Muscle of leg (tissue), 11 donors: ENCODE results near the gene TSPAN13. TPM values are rescaled to one million over a fixed set of nuclear protein-coding genes. Genes with fewer than 3 reads are reported as not detected.
"Not testable (repeated sequence)": the region's sequence is repeated elsewhere in the genome, so short reads cannot be mapped to it uniquely, and the experiment has no call there.

Experiments used
- DNase-seq: peaks from one replicate; pipeline ENCODE4 v3.0.0; 2013
- H3K27ac ChIP-seq: one replicate; pipeline ENCODE4 v1.5.1; 2013; ENCODE audit warnings: mild to moderate bottlenecking, low read length, control low read depth
- H3K27me3 ChIP-seq: one replicate; pipeline ENCODE4 v1.6.1; 2013; ENCODE audit warnings: low read length; ENCODE audit not compliant: control insufficient read depth, insufficient read depth
- H3K36me3 ChIP-seq: one replicate; pipeline ENCODE4 v1.6.1; 2013; ENCODE audit warnings: low read length; ENCODE audit not compliant: control insufficient read depth, insufficient read depth
- H3K4me1 ChIP-seq: one replicate; pipeline ENCODE4 v1.6.1; 2013; ENCODE audit warnings: low read length; ENCODE audit not compliant: control insufficient read depth, insufficient read depth
- H3K4me3 ChIP-seq: one replicate; pipeline ENCODE4 v1.5.1; 2013; ENCODE audit warnings: low read length, control low read depth
- H3K9me3 ChIP-seq: replicated peaks from 2 replicates; pipeline ENCODE4 v1.6.1; 2013; ENCODE audit warnings: low read depth, low read length; ENCODE audit not compliant: control insufficient read depth
- WGBS: methylation state at CpG from one replicate; pipeline ENCODE4 v1.1.5; 2013; ENCODE audit warnings: missing lambda C conversion rate; ENCODE audit not compliant: insufficient coverage; 5-methylcytosine and 5-hydroxymethylcytosine counted together
- polyA plus RNA-seq, 8 donors: library from polyadenylated mRNA; unstranded; fragments of 120-200 nt; gene quantifications; one replicate each; pipeline versions ENCODE4 v1.2.1 to v1.2.3, GENCODE V29; 2013; ENCODE audit warnings: inconsistent platforms in 1 of 8, low replicate concordance in 1 of 8; ENCODE audit not compliant: insufficient read length in 8 of 8, insufficient read depth in 1 of 8
- total RNA-seq: library from RNA; stranded (reverse); fragments of 120-200 nt; gene quantifications from one replicate; pipeline ENCODE4 v1.2.4, GENCODE V29; 2013

TSPAN13 gene
- total and polyA plus RNA-seq, 9 donors = 31.6 to 85.3 (median 73.8) TPM

GRCh38 chr7:16753932-16754855 is 639 bp downstream of the TSPAN13 start:
- DNase-seq = peak; percentile 36
- 1% methylated on average over 51 of the region's 58 CpGs for WGBS
- Histone ChIP-seq H3K27me3 (peaks cover 14% of the 10 kb centered on the region), H3K9me3 (no peaks in the 10 kb centered on the region), H3K36me3 (no peaks in the 10 kb centered on the region), H3K4me1 (no peaks in the 10 kb centered on the region), H3K27ac (peak overlapping the region; percentile 87), H3K4me3 (peak overlapping the region; percentile 68)

DNA sequence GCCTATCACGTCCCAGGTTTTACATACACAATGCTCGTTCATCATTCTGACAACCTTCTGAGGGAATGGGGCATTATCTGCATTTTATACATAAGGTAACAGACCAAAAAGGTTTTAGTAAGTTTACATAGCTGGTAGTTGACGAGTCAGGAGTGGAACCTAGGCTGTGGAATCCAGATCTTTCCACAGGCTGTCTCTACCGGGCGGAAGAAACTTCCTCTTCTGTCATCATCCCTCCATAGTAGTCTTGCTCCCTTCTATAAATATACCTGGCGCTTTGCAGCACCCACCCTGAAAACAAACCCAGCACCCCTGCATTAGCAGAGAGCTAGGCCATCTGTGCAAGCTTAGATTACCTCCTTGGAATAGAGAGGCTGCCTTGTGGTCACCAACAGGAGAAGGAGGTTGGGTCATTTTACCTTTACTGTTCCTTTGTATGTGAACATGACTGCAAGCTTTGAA is 1.3 kb downstream of the TSPAN13 start:
- Histone ChIP-seq H3K27ac (peak overlapping the region; percentile 87), H3K9me3 (no peaks in the 10 kb centered on the region), H3K4me3 (peak overlapping the region; percentile 68), H3K4me1 (no peaks in the 10 kb centered on the region), H3K27me3 (peaks cover 14% of the 10 kb centered on the region), H3K36me3 (no peaks in the 10 kb centered on the region)
- WGBS = 88% methylated on average over 3 of the region's 6 CpGs
- DNase-seq = peak; percentile 39

DNA sequence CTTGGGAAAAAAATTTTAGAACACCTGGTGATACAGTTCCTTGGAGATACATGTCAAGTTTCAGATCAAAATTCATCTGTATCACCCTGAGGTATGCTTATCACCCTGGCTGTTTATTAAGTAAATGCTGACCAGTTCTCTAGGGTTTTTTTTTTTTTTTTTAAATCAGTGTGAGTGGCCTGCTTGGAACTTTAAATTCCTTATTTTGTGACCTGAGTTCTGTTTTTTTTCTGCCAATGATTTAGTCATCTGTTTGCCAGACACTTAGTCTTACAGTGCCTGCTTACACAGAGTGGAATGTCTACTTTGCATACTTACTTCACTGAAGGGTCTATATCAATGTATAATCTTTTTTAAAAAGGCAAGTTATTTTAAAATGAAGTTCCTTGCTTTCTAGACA is 1.8 kb downstream of the TSPAN13 start:
- DNase-seq = no peak
- Histone ChIP-seq H3K36me3 (no peaks in the 10 kb centered on the region), H3K27ac (peak overlapping the region; percentile 87), H3K27me3 (peaks cover 14% of the 10 kb centered on the region), H3K4me1 (no peaks in the 10 kb centered on the region), H3K9me3 (no peaks in the 10 kb centered on the region), H3K4me3 (peak overlapping the region; percentile 68)

DNA sequence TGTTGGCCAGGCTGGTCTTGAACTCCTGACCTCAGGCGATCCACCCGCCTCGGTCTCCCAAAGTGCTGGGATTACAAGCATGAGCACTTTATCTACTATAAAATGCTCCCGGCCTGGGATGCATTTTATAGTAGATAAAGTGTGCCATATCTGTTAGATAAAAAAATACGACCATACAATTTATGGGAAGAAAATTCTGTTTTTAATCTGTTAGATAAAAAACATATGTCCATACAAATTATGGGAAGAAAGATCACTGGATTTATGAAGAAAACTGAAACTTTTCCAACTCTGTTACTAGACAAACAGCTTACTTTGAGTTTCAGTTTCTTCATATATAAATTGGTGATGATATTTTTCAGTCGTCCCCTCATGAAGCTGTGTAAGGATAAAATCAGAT is 4.5 kb downstream of the TSPAN13 start:
- WGBS = no CpG with 5 or more reads among the region's 6 CpGs
- H3K36me3 ChIP-seq = no peaks in the 10 kb centered on the region
- H3K4me3 ChIP-seq = no peak overlapping the region
- no peak for DNase-seq
- H3K9me3 ChIP-seq = no peaks in the 10 kb centered on the region
- peaks cover 14% of the 10 kb centered on the region for H3K27me3 ChIP-seq
- no peaks in the 10 kb centered on the region for H3K4me1 ChIP-seq
- no peak overlapping the region for H3K27ac ChIP-seq

DNA sequence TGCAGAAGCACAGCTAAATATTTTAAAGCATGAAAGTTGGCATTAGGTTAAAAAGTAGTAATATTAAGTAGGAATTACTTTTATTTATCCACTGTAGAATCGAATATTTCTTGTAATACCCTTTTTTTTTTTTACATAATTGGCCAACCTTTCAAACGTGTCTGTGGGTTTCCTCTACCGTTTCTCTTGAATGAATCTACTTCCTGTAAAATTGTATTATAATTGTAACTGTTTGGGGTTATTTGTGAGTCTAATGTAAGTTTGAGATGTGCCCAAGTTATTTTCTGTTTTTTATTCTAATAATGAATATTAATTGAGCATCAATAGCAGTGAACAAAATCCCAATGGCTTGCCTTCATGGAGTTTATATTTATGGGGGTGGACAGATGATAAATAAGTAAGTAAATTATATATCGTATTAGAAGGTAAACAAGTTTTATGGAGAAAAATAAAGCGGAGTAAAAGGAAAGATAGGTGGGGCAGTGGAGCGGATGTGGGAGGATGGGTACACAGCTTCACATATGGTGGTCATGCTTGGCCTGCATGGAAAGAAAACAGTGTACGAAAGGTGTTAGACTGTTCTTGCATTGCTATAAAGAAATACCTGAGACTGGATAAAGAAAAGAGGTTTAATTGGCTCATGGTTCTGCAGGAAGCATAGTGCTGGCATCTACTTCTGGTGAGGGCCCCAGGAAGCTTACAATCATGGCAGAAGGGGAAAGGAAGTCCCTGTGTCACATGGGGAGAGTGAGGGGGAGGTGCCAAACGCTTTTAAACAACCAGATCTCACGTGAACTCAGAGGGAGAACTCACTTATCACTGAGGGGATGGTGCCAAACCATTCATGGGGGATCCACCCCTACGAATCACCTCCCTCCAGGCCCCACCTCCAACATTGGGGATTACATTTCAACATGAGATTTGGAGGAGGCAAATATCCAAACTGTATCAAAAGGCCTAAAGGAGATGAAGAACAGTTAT is 5.4 kb downstream of the TSPAN13 start:
- DNase-seq = no peak
- Histone ChIP-seq H3K36me3 (no peaks in the 10 kb centered on the region), H3K27me3 (peaks cover 10% of the 10 kb centered on the region), H3K27ac (no peak overlapping the region), H3K9me3 (no peaks in the 10 kb centered on the region), H3K4me3 (no peak overlapping the region), H3K4me1 (no peaks in the 10 kb centered on the region)
- 99% methylated on average over 4 of the region's 10 CpGs for WGBS

DNA sequence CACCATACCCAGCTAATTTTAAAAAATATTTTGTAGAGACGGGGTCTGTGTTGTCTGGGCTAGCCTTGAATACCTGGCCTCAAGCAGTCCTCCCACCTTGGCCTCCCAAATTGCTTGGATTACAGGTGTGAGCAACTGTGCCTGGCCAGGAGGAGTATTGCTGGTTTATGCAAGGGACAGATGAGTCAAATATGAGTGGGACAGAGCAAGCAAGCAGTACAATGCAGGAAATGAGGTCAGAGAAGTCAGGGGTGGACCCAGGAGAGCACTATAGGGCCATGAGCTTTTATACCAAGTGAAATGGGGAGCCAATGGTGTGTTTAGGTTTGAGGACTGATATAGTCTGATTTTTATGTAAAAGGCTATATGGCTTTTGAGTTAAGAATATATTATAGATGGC is 6.3 kb downstream of the TSPAN13 start:
- H3K4me3 ChIP-seq = no peak overlapping the region
- peaks cover 3% of the 10 kb centered on the region for H3K27me3 ChIP-seq
- H3K4me1 ChIP-seq = no peaks in the 10 kb centered on the region
- no peaks in the 10 kb centered on the region for H3K9me3 ChIP-seq
- H3K27ac ChIP-seq = no peak overlapping the region
- no CpG with 5 or more reads among the region's 1 CpG for WGBS
- H3K36me3 ChIP-seq = no peaks in the 10 kb centered on the region
- DNase-seq = no peak

GRCh38 chr7:16762177-16762576 is 8.6 kb downstream of the TSPAN13 start:
- H3K27ac ChIP-seq = no peak overlapping the region
- no peaks in the 10 kb centered on the region for H3K4me1 ChIP-seq
- WGBS = 92% methylated on average over 2 of the region's 4 CpGs
- no peak for DNase-seq
- no peaks in the 10 kb centered on the region for H3K27me3 ChIP-seq
- no peaks in the 10 kb centered on the region for H3K9me3 ChIP-seq
- no peaks in the 10 kb centered on the region for H3K36me3 ChIP-seq
- no peak overlapping the region for H3K4me3 ChIP-seq

- Histone ChIP-seq H3K4me1 (no peaks in the 10 kb centered on the region), H3K27me3 (no peaks in the 10 kb centered on the region), H3K9me3 (no peaks in the 10 kb centered on the region), H3K27ac (peak overlapping the region; percentile 72), H3K36me3 (no peaks in the 10 kb centered on the region), H3K4me3 (no peak overlapping the region)
- no peak for DNase-seq
- WGBS = 84% methylated on average over 3 of the region's 3 CpGs
Observed at GRCh38 chr7:16764942-16765341, 11.4 kb downstream of the TSPAN13 start.

GRCh38 chr7:16765436-16765859 is 11.9 kb downstream of the TSPAN13 start:
- DNase-seq = no peak
- 92% methylated on average over 2 of the region's 2 CpGs for WGBS
- H3K4me3 ChIP-seq = no peak overlapping the region
- no peaks in the 10 kb centered on the region for H3K27me3 ChIP-seq
- H3K4me1 ChIP-seq = no peaks in the 10 kb centered on the region
- H3K9me3 ChIP-seq = no peaks in the 10 kb centered on the region
- peak overlapping the region; percentile 72 for H3K27ac ChIP-seq
- H3K36me3 ChIP-seq = no peaks in the 10 kb centered on the region

GRCh38 chr7:16769994-16770393 is 16.4 kb downstream of the TSPAN13 start:
- not testable (repeated sequence) for H3K4me3 ChIP-seq

More at GRCh38 chr7:16769994-16770393, 16.4 kb downstream of the TSPAN13 start:
- H3K27me3 ChIP-seq, DNase-seq, H3K27ac ChIP-seq, H3K9me3 ChIP-seq, H3K36me3 ChIP-seq, H3K4me1 ChIP-seq: not testable (repeated sequence)
- 100% methylated on average over 1 of the region's 3 CpGs for WGBS
